Left colon (tissue), 2 donors: ENCODE data around the gene DROSHA. TPM values are rescaled to one million over a fixed set of nuclear protein-coding genes. Genes with fewer than 3 reads are reported as not detected.
"Not testable (repeated sequence)": the region's sequence is repeated elsewhere in the genome, so short reads cannot be mapped to it uniquely, and the experiment has no call there.

Source experiments
- ATAC-seq: fragments of 200-7000 bp; cut with Tn5 transposase; one replicate; pipeline ENCODE4 v1.9.1; 2020; ENCODE audit warnings: mild to moderate bottlenecking, moderate library complexity
- DNase-seq, 2 donors: peaks; one replicate each; pipeline ENCODE4 v3.0.0-alpha.2; 2020
- intact Hi-C, 2 donors: fragments of 100-400 bp; cut with DNase I in 1 of 2; cut with micrococcal nuclease in 1 of 2; formaldehyde crosslinking; loops; one replicate each; pipeline versions ENCODE4 v1.11.2 to v1.14.0; 2022; cut with DNase I, micrococcal nuclease
- long read RNA-seq: library from polyadenylated mRNA; unstranded; transcript quantifications from one replicate; pipeline ENCODE4 v2.0.0, GENCODE V29; 2021
- total RNA-seq, 2 donors: library from RNA; stranded (reverse); fragmentation: NEBNext Ultra II Directional; extraction: Animal tissue kit (Norgen Biotek cat#: 25700); gene quantifications; one replicate each; pipeline ENCODE4 v1.2.1, GENCODE V29; 2021
- donor health status: DM: no; HTN: no; CAD: no.
- donor health status: DM: yes; HTN: yes; CAD: no.

Gene DROSHA
- 10 to 100 TPM; 46.5 to 50.9 TPM for total RNA-seq
- long read RNA-seq, partial matches to known transcripts, result 8 of 11 reads
- long read RNA-seq, other reads (novel, unspliced or antisense), result 3 of 11 reads

GRCh38 chr5:31531888-31532547 is at the start of gene DROSHA, which contains the start of gene C5orf22:
Gene DROSHA (minus strand): TSS chr5:31532093. CDS start chr5:31529059, 3,034 bp downstream.
Gene C5orf22 (plus strand): TSS chr5:31532301. CDS start chr5:31532393, 92 bp downstream.
- DNase-seq (peak; percentile 97 to 98), ATAC-seq (peak; percentile 97)
- intact Hi-C loops, result no loop called here

GRCh38 chr5:31579558-31579957 is 47.7 kb upstream of the DROSHA start:
- DNase-seq (no peak), ATAC-seq (no peak)
- intact Hi-C loops, result no loop called here

GRCh38 chr5:31577438-31577837 is 45.5 kb upstream of the DROSHA start:
- DNase-seq (no peak), ATAC-seq (no peak)
- intact Hi-C loops, result no loop called here

- intact Hi-C loops, result no loop called here
- no peak for ATAC-seq
- DNase-seq, result no peak
Measured at GRCh38 chr5:31574772-31575171, 42.9 kb upstream of the DROSHA start.

- intact Hi-C loops, result no loop called here
- no peak for ATAC-seq
- no peak for DNase-seq
Measured at GRCh38 chr5:31573494-31574142, 41.7 kb upstream of the DROSHA start.

- intact Hi-C loops, result no loop called here
- ATAC-seq, result no peak
- DNase-seq, result no peak
Measured at GRCh38 chr5:31569068-31569467, 37.2 kb upstream of the DROSHA start.

GRCh38 chr5:31568302-31568835 is 36.5 kb upstream of the DROSHA start:
- intact Hi-C loops, result no loop called here
- ATAC-seq, result no peak
- no peak for DNase-seq

GRCh38 chr5:31566362-31566761 is 34.5 kb upstream of the DROSHA start:
- ATAC-seq, DNase-seq, intact Hi-C loops: not testable (repeated sequence)

- DNase-seq (no peak), ATAC-seq (no peak)
- intact Hi-C loops, result no loop called here
Measured at GRCh38 chr5:31563216-31563615, 31.3 kb upstream of the DROSHA start.

- ATAC-seq, result no peak
- intact Hi-C loops, result no loop called here
- no peak for DNase-seq
Measured at GRCh38 chr5:31561946-31562345, 30.1 kb upstream of the DROSHA start.

- no peak for DNase-seq
- intact Hi-C loops, result no loop called here
- no peak for ATAC-seq
Measured at GRCh38 chr5:31559942-31560341, 28.0 kb upstream of the DROSHA start.

- intact Hi-C loops, result no loop called here
- ATAC-seq, result no peak
- no peak for DNase-seq
Measured at GRCh38 chr5:31556461-31556860, 24.6 kb upstream of the DROSHA start.

GRCh38 chr5:31554552-31554951 is 22.7 kb upstream of the DROSHA start:
- no peak for ATAC-seq
- no peak for DNase-seq
- intact Hi-C loops, result no loop called here

GRCh38 chr5:31553863-31554262 is 22.0 kb upstream of the DROSHA start:
- intact Hi-C loops, result no loop called here
- no peak for ATAC-seq
- no peak for DNase-seq

GRCh38 chr5:31551878-31552277 is 20.0 kb upstream of the DROSHA start:
- ATAC-seq, result no peak
- intact Hi-C loops, result no loop called here
- DNase-seq, result no peak

GRCh38 chr5:31549114-31549513 is 17.2 kb upstream of the DROSHA start:
- ATAC-seq, intact Hi-C loops, DNase-seq: not testable (repeated sequence)

GRCh38 chr5:31537851-31538250 is 6.0 kb upstream of the DROSHA start:
- no peak for DNase-seq
- intact Hi-C loops, result no loop called here
- no peak for ATAC-seq

GRCh38 chr5:31537349-31537748 is 5.5 kb upstream of the DROSHA start:
- ATAC-seq (no peak), DNase-seq (no peak)
- intact Hi-C loops, result no loop called here

- no peak for DNase-seq
- intact Hi-C loops, result no loop called here
- ATAC-seq, result no peak
Measured at GRCh38 chr5:31536873-31537272, 5.0 kb upstream of the DROSHA start.

GRCh38 chr5:31534527-31535046 is 2.7 kb upstream of the DROSHA start:
- intact Hi-C loops, result no loop called here
- ATAC-seq (no peak), DNase-seq (no peak)
